A673 (cell line): Measurements from ENCODE around the gene FAM171A2.

Experiments used
- EZH2 ChIP-seq: fragments of 200-600 bp; sonication (generic); IDR thresholded peaks from 2 replicates; pipeline ENCODE4 v1.6.1; 2017; ENCODE audit warnings: borderline replicate concordance, low read depth, mild to moderate bottlenecking, mixed read lengths, antibody characterized with exemption, low read length; ENCODE audit not compliant: poor library complexity, severe bottlenecking
- TF ChIP-seq, protein P1 (sequence below): fragments of 300-800, 200-600 bp; sonication (generic); conservative IDR thresholded peaks from 2 replicates; pipeline ENCODE4 v1.5.1; 2017; ENCODE audit warnings: low read depth, mild to moderate bottlenecking, antibody characterized with exemption, low read length, moderate library complexity, mixed read lengths

DNA sequence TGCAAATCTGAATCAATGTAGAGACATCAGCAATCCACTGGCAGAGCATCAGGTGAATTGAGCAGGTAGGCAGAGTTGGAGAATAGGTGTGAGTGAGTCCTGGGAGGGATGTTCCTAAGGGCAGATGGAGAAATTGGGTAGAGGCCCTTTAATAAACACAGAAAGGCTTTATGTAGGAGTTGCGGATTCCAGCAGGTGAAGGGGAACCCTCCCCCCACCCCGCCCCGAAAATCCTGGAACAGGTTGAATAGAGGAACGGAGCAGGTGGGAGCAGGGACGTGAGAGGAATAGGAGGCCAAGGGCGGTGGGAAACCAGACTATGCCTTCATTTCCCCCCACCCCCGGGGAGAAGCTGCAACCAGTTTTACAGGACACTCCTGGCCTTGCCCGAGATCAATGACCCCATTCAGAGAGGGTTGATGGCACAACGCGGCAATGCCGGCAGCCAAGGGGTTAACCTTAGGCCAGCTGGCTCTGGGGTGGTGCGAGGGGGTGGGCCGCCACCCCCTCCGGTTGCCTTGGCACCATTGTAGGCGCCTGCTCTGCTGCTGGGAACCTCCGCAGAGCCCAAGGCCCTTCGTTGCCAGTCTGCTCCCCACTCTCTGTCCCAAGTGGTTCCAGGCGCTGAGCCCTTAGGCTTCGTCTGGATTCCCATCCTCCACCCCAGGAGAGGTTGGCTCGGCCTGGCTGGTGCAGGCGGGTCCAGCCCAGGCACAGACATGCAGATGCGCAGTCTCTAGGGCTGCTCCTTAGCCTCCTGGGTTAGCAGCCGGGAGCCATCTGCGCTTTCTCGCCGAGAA, 56.1 kb downstream of the FAM171A2 start:
- TF ChIP-seq, protein P1, sequence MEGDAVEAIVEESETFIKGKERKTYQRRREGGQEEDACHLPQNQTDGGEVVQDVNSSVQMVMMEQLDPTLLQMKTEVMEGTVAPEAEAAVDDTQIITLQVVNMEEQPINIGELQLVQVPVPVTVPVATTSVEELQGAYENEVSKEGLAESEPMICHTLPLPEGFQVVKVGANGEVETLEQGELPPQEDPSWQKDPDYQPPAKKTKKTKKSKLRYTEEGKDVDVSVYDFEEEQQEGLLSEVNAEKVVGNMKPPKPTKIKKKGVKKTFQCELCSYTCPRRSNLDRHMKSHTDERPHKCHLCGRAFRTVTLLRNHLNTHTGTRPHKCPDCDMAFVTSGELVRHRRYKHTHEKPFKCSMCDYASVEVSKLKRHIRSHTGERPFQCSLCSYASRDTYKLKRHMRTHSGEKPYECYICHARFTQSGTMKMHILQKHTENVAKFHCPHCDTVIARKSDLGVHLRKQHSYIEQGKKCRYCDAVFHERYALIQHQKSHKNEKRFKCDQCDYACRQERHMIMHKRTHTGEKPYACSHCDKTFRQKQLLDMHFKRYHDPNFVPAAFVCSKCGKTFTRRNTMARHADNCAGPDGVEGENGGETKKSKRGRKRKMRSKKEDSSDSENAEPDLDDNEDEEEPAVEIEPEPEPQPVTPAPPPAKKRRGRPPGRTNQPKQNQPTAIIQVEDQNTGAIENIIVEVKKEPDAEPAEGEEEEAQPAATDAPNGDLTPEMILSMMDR: no peak
- TF ChIP-seq EZH2: no peak
